ENCODE data around the gene BEGAIN. TPM values are rescaled to one million over a fixed set of nuclear protein-coding genes. Genes with fewer than 3 reads are reported as not detected.

The BEGAIN gene
- total and polyA plus RNA-seq, 9 of the 15 experiments (the other 6 are each of a cell fraction or from before 2014, with no cell fraction given): 0.07 to 0.68 (median 0.55) TPM; not detected in 3

- Histone ChIP-seq H3K79me2 (ENCODE audit: control insufficient read depth, insufficient read depth, low read length) (no peaks in the 10 kb centered on the region), H3K9me3 (replicated peaks; ENCODE audit: control insufficient read depth, insufficient read depth, low read depth, low read length) (no peaks in the 10 kb centered on the region), H3K9me1 (ENCODE audit: control insufficient read depth, insufficient read depth, low read length) (no peaks in the 10 kb centered on the region), H2AFZ (ENCODE audit: low read depth, low read length) (no peak overlapping the region), H3K4me3 (no peak overlapping the region), H3K4me1 (replicated peaks in 1 of 2; ENCODE audit: control insufficient read depth in 2 of 2, insufficient read depth in 2 of 2, low read length in 2 of 2) (peaks cover 0 to 31% of the 10 kb centered on the region in 2 experiments; a peak in 2 of 5 replicates), H3K4me2 (ENCODE audit: insufficient read depth, low read length) (no peak overlapping the region), H4K20me1 (replicated peaks; ENCODE audit: control insufficient read depth, insufficient read depth, low read length) (peaks cover 7% of the 10 kb centered on the region), H3K27ac (ENCODE audit: extremely low read depth, low read depth, low read length) (no peak overlapping the region), H3K36me3 (ENCODE audit: control insufficient read depth, insufficient read depth, low read length) (no peaks in the 10 kb centered on the region), H3K27me3 (ENCODE audit: control insufficient read depth in 2 of 2, insufficient read depth in 2 of 2, low read length in 2 of 2) (peaks cover 14 to 40% of the 10 kb centered on the region in 2 experiments; a peak in 4 of 5 replicates), H3K9ac (ENCODE audit: insufficient read depth in 1 of 2, low read depth in 2 of 2, low read length in 2 of 2) (no peak overlapping the region)
- ChIA-PET CTCF (ENCODE audit: low intra/inter-chr PET ratio) (no interaction called here), POLR2A (no interaction called here)
- DNase-seq (ENCODE audit: extremely low read depth in 1 of 4, low spot score in 3 of 4): no peak
- intact Hi-C loops (cut with micrococcal nuclease): no loop called here
- in situ Hi-C loops (cut with MboI): no loop called here
- WGBS (ENCODE audit: insufficient coverage, low coverage, missing lambda C conversion rate): 0% methylated on average over 1 of the region's 3 CpGs
- FAIRE-seq: no peak
- no peak for ATAC-seq
- TF ChIP-seq PRPF4 (IDR thresholded peaks at IDR 0.05; ENCODE audit: insufficient read depth, low read depth, low read length, poor library complexity, severe bottlenecking): no peak
- TF ChIP-seq ZNF77 (CRISPR knock-in tag; IDR thresholded peaks at IDR 0.05): no peak
- TF ChIP-seq ETV5 (CRISPR knock-in tag; IDR thresholded peaks at IDR 0.05; ENCODE audit: low read depth): no peak
- TF ChIP-seq KDM1A (IDR thresholded peaks at IDR 0.05): peak in 1 of 2 experiments; percentile 48; a peak in 1 of 4 replicates
- no peak for TF ChIP-seq MAZ (CRISPR knock-in tag; conservative IDR thresholded peaks at IDR 0.05 in 1 of 2, IDR thresholded peaks at IDR 0.05 in 1 of 2)
- TF ChIP-seq TCF3 (CRISPR knock-in tag; IDR thresholded peaks at IDR 0.05): no peak
- TF ChIP-seq ETV1 (tag; conservative IDR thresholded peaks at IDR 0.05; ENCODE audit: low read depth): no peak
- TF ChIP-seq CBX1 (IDR thresholded peaks at IDR 0.05; ENCODE audit: low read depth): 0 out of 2 replicates have a peak, but pooled peaks have one; percentile 38
- TF ChIP-seq ADNP (tag; IDR thresholded peaks at IDR 0.05): peak; percentile 58; the same call in 1 of the 2 replicates
- peak; percentile 86 for TF ChIP-seq BCOR (IDR thresholded peaks at IDR 0.05)
- TF ChIP-seq SMARCC2 (IDR thresholded peaks at IDR 0.05; ENCODE audit: low read depth): no peak
- no TSS peak for BruUV-seq (replicated peaks)
Measured at GRCh38 chr14:100565650-100566049, 21.6 kb downstream of the BEGAIN start.

All from K562 (cell line).